ENCODE results near the gene MCL1.
"Not testable (repeated sequence)": the region's sequence is repeated elsewhere in the genome, so short reads cannot be mapped to it uniquely, and the experiment has no call there.

MCL1 gene

DNA sequence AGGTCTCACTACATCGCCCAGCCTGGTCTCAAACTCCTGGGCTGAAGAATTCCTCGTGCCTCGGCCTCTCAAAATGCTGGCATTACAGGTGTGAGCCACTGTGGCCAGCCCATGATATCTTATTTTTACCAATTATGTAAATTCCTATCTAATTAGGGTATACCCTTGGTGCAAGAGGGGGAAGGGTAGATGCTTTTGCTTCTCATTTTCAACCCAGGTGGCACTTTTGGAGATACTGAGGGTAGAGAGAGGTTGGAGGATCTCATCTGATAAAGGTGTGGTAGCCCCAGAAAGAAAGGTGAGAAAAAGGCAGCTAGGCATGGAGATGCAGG lies 32.6 kb upstream of the MCL1 start:
- TF ChIP-seq, protein P1, sequence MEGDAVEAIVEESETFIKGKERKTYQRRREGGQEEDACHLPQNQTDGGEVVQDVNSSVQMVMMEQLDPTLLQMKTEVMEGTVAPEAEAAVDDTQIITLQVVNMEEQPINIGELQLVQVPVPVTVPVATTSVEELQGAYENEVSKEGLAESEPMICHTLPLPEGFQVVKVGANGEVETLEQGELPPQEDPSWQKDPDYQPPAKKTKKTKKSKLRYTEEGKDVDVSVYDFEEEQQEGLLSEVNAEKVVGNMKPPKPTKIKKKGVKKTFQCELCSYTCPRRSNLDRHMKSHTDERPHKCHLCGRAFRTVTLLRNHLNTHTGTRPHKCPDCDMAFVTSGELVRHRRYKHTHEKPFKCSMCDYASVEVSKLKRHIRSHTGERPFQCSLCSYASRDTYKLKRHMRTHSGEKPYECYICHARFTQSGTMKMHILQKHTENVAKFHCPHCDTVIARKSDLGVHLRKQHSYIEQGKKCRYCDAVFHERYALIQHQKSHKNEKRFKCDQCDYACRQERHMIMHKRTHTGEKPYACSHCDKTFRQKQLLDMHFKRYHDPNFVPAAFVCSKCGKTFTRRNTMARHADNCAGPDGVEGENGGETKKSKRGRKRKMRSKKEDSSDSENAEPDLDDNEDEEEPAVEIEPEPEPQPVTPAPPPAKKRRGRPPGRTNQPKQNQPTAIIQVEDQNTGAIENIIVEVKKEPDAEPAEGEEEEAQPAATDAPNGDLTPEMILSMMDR (IDR thresholded peaks at IDR 0.05; ENCODE audit: low read depth, low read length, missing control alignments) = no peak
- H3K4me3 ChIP-seq (replicated peaks; ENCODE audit: low read depth, low read length) = no peak overlapping the region; the same call in 1 of the 2 replicates
- DNase-seq (ENCODE audit: extremely low read depth, low read depth) = no peak

DNA sequence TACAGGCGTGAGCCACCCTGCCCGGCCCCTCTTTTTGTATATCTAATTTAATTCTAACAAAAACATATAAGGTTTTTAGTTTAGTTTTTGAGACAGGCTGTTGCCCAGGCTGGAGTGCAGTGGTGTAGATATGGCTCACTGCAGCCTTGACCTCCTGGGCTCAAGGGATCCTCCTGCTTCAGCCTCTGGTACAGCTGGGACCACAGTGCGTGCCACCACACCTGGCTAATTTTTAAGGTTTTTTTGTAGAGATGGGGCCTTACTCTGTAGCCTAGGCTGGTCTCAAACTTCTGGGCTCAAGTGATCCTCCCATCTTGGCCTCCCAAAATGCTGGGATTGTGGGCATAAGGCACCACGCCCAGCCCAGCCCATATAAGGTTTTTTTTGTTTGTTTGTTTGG lies 31.2 kb upstream of the MCL1 start:
- TF ChIP-seq, protein P1 (IDR thresholded peaks at IDR 0.05; ENCODE audit: low read depth, low read length, missing control alignments) = no peak
- DNase-seq (ENCODE audit: extremely low read depth, low read depth) = no peak
- H3K4me3 ChIP-seq (replicated peaks; ENCODE audit: low read depth, low read length) = no peak overlapping the region

DNA sequence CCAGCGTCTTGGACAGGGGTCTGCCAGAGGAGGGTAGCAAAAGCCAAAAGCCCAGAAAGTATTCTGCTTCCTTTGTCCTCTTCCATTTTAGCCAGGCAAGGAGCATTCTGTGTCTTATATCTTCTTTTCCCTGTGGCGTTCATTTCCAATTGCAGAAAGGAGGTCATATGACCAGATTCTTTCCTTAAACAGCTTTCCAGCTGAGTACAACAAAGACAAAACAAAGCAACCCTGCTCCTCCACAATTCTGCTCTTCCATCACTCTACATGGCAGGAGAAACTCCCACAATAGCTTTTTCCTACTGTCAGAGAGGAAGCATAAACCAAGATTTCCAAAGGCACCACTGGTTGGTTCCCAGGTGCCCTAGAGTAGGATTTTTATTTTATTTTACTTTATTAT lies 30.3 kb upstream of the MCL1 start:
- no peak overlapping the region for H3K4me3 ChIP-seq (replicated peaks; ENCODE audit: low read depth, low read length)
- no peak for DNase-seq (ENCODE audit: extremely low read depth, low read depth)
- TF ChIP-seq, protein P1 (IDR thresholded peaks at IDR 0.05; ENCODE audit: low read depth, low read length, missing control alignments) = no peak

DNA sequence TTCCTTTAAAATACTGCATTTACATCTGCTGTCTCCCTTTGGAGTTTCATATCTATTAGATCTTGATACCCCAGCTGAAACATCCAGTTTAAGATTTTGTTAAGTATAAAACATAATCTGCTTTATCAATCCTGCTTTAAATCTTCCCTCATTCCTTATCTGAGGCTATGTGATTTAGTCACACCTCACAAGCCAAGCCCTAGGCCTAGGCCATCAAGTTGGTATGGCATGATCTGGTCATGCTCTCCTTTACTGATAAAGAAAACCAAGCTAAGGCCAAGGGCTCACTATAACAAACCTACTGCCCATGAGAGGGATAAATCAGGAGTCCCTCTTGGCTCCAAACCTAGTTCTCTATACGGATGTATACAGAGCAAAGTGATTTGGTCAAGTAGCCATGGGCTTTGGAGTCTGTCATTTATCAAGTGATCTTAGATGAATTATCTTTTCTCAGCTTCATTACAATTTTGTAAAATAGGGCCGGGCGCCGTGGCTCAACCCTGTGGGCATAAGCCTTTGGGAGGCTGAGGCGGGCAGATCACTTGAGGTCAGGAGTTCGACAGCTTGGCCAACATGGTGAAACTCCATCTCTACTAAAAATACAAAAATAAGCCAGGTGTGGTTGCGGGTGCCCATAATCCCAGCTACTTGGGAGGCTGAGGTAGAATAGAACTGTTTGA lies 27.2 kb upstream of the MCL1 start:
- TF ChIP-seq, protein P1 (IDR thresholded peaks at IDR 0.05; ENCODE audit: low read depth, low read length, missing control alignments) = no peak
- DNase-seq (ENCODE audit: extremely low read depth, low read depth) = no peak
- no peak overlapping the region for H3K4me3 ChIP-seq (replicated peaks; ENCODE audit: low read depth, low read length)

DNA sequence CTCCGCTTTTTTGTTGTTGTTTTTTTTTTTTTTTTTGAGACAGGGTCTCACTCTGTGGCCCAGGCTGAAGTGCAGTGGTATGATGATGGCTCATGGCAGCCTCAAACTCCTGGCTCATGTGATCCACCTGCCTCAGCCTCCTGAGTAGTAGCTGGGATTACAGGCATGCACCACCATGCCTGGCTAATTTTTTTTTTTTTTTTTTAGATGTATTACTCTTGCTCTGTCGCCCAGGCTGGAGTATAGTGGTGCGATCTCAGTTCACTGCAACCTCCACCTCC lies 26.0 kb upstream of the MCL1 start:
- not testable (repeated sequence) for H3K4me3 ChIP-seq (replicated peaks; ENCODE audit: low read depth, low read length); DNase-seq (ENCODE audit: extremely low read depth, low read depth)

DNA sequence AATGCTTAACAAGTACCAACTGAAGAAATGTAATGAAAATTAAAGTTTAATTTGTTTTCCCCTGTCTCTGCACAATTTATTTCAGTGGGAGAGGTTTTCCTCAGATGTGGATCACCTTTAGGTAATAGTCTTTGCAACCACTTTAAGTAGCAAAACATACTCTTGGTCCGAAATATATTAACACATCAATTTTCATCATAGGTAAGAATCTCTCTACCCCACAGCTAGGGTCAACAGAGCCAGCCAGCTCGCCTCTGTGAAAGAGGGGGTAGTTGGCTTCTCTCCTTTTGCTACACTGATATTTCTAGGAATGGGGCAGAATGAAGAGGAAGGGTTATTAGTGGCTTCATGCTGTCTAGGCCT lies 24.8 kb upstream of the MCL1 start:
- no peak overlapping the region for H3K4me3 ChIP-seq (replicated peaks; ENCODE audit: low read depth, low read length)
- TF ChIP-seq, protein P1 (IDR thresholded peaks at IDR 0.05; ENCODE audit: low read depth, low read length, missing control alignments) = no peak

DNA sequence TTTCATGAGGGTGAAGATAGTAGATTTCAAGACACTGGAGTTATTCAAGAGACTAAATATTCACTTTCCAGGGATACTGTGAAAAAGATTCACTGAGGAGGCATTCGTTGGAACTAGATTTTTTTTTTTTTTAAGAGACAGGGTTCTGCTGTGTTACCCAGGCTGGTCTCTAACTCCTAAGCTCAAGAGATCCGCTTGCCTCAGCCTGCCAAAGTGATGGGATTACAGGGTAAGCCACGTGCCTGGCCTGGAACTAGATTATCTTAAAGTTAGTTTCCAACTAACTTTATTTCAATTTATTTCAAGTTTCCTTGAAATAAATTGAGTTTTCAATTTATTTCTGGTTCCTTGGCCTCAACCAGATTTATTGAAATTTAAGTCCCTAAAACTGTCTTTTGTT lies 24.3 kb upstream of the MCL1 start:
- TF ChIP-seq, protein P1 (IDR thresholded peaks at IDR 0.05; ENCODE audit: low read depth, low read length, missing control alignments) = no peak
- no peak overlapping the region for H3K4me3 ChIP-seq (replicated peaks; ENCODE audit: low read depth, low read length)
- DNase-seq (ENCODE audit: extremely low read depth, low read depth) = no peak

More for the DNA sequence above, 24.8 kb upstream of the MCL1 start:
- DNase-seq (ENCODE audit: extremely low read depth, low read depth) = no peak

DNA sequence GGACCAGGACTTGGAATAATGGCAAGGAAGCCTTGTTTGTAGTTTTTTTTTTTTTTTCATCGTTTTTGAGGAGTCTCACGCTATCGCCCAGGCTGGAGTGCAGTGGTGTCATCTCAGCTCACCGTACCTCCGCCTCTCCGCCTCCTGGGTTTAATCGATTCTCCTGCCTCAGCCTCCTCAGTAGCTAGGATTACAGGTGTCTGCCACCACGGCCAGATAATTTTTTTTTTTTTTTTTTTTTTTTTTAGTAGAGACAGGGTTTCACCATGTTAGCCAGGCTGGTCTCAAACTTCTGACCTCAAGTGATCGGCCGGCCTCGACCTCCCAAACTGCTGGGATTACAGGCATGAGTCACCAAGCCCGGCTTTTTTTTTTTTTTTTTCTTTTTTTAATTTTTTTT lies 23.0 kb upstream of the MCL1 start:
- not testable (repeated sequence) for DNase-seq (ENCODE audit: extremely low read depth, low read depth); H3K4me3 ChIP-seq (replicated peaks; ENCODE audit: low read depth, low read length)
